Activated T-helper 1 cell treated with Interleukin-2 at 50 U/mL for 16 hours (primary cell): ENCODE results near the gene MAP3K6.

Source experiments
- DNase-seq: peaks from one replicate; pipeline ENCODE4 v3.0.0-alpha.2; 2020; ENCODE audit warnings: low read depth

The MAP3K6 gene

GRCh38 chr1:27333717-27334279 lies 33.0 kb downstream of the MAP3K6 start:
- no peak for DNase-seq

- peak; percentile 32 for DNase-seq
Measured at GRCh38 chr1:27332536-27333281, 34.1 kb downstream of the MAP3K6 start.

- no peak for DNase-seq
Measured at GRCh38 chr1:27331922-27332321, 34.8 kb downstream of the MAP3K6 start.

GRCh38 chr1:27331426-27331825 lies 35.3 kb downstream of the MAP3K6 start:
- DNase-seq: no peak

GRCh38 chr1:27330786-27331185 lies 36.0 kb downstream of the MAP3K6 start:
- no peak for DNase-seq

- DNase-seq: no peak
Measured at GRCh38 chr1:27327964-27328363, 38.8 kb downstream of the MAP3K6 start.

GRCh38 chr1:27325286-27325685 lies 41.5 kb downstream of the MAP3K6 start:
- DNase-seq: no peak

GRCh38 chr1:27322569-27323240 lies 44.1 kb downstream of the MAP3K6 start:
- no peak for DNase-seq

- peak; percentile 97 for DNase-seq
Measured at GRCh38 chr1:27321813-27322568, 44.8 kb downstream of the MAP3K6 start, which contains the start of gene TMEM222. Gene TMEM222, plus strand, starts transcription at chr1:27322163. Its CDS starts 35 bp downstream, at chr1:27322198.

- no peak for DNase-seq
Measured at GRCh38 chr1:27318596-27318995, 48.2 kb downstream of the MAP3K6 start.

GRCh38 chr1:27318136-27318535 lies 48.6 kb downstream of the MAP3K6 start:
- no peak for DNase-seq

- no peak for DNase-seq
Measured at GRCh38 chr1:27316860-27317259, 49.9 kb downstream of the MAP3K6 start.

- no peak for DNase-seq
Measured at GRCh38 chr1:27314737-27315136, 52.0 kb downstream of the MAP3K6 start.

- DNase-seq: no peak
Measured at GRCh38 chr1:27314169-27314568, 52.6 kb downstream of the MAP3K6 start.

- DNase-seq: no peak
Measured at GRCh38 chr1:27307874-27308598, 58.7 kb downstream of the MAP3K6 start.

GRCh38 chr1:27306892-27307761 lies 59.6 kb downstream of the MAP3K6 start:
- no peak for DNase-seq

GRCh38 chr1:27306071-27306470 lies 60.7 kb downstream of the MAP3K6 start:
- DNase-seq: no peak
